ENCODE results near the gene MAML2. TPM values are rescaled to one million over a fixed set of nuclear protein-coding genes. Genes with fewer than 3 reads are reported as not detected.
A peak's percentile ranks its signal among the peaks of the same experiment; 100 is the strongest.

The MAML2 gene
- total and polyA plus RNA-seq, 2 of the 8 experiments (the other 6 are each of a cell fraction or from before 2014, with no cell fraction given) = 3.8 to 6.6 TPM

- Histone ChIP-seq H3K23ac (ENCODE audit: insufficient read length) (no peak overlapping the region), H3K9me3 (ENCODE audit: insufficient read depth in 2 of 2, low read depth in 1 of 2, low read length in 1 of 2) (no peaks in the 10 kb centered on the region), H3K79me2 (ENCODE audit: control insufficient read depth in 1 of 2, insufficient read depth in 2 of 2, low read length in 2 of 2) (no peaks in the 10 kb centered on the region), H3K9ac (replicated peaks in 1 of 4; ENCODE audit: extremely low read depth in 1 of 4, low read depth in 3 of 4, low read length in 3 of 4) (no peak overlapping the region), H2BK15ac (ENCODE audit: low read length) (peak overlapping the region; percentile 38; the same call in 1 of the 2 replicates), H4K8ac (ENCODE audit: extremely low read depth, insufficient read depth, low read length) (no peak overlapping the region), H3K79me1 (ENCODE audit: low read depth, low read length) (no peaks in the 10 kb centered on the region), H3K56ac (replicated peaks; ENCODE audit: insufficient read length, low read depth, low read length) (no peak overlapping the region), H2AFZ (ENCODE audit: low read length) (no peak overlapping the region), H4K91ac (replicated peaks; ENCODE audit: insufficient read length, low read length) (peak overlapping the region; percentile 22), H2BK5ac (ENCODE audit: low read depth, low read length) (peak overlapping the region; percentile 57; the same call in 1 of the 2 replicates), H2BK12ac (ENCODE audit: low read depth, low read length) (no peak overlapping the region; the same call in 1 of the 2 replicates), H2BK20ac (ENCODE audit: low read length) (no peak overlapping the region), H3K23me2 (ENCODE audit: low read depth, low read length) (no peaks in the 10 kb centered on the region), H3K36me3 (ENCODE audit: control insufficient read depth in 2 of 4, insufficient read depth in 4 of 4, low read length in 3 of 4) (no peaks in the 10 kb centered on the region), H3K4ac (replicated peaks; ENCODE audit: insufficient read length, low read depth, low read length) (no peak overlapping the region), H4K20me1 (replicated peaks in 1 of 2; ENCODE audit: control insufficient read depth in 1 of 2, insufficient read depth in 2 of 2, low read length in 2 of 2) (no peaks in the 10 kb centered on the region), H3K4me1 (replicated peaks in 1 of 4; ENCODE audit: control insufficient read depth in 3 of 4, insufficient read depth in 4 of 4, low read length in 3 of 4) (peaks cover 0 to 12% (median 4%) of the 10 kb centered on the region in 4 experiments; a peak in 4 of 7 replicates), H3K4me3 (ENCODE audit: extremely low read depth in 1 of 4, insufficient read depth in 2 of 4, low read depth in 3 of 4, low read length in 4 of 4) (no peak overlapping the region), H3K14ac (ENCODE audit: insufficient read length) (no peak overlapping the region), H3K27ac (ENCODE audit: low read depth, low read length) (no peak overlapping the region), H4K5ac (ENCODE audit: insufficient read length, low read depth, low read length) (no peak overlapping the region), H3K27me3 (replicated peaks in 1 of 4; ENCODE audit: control insufficient read depth in 3 of 4, extremely low read depth in 1 of 4, insufficient read depth in 3 of 4, low read length in 3 of 4) (no peaks in the 10 kb centered on the region), H2AK5ac (ENCODE audit: low read depth, low read length) (no peak overlapping the region), H3K18ac (ENCODE audit: extremely low read depth, low read length) (no peak overlapping the region), H2BK120ac (replicated peaks; ENCODE audit: low read depth, low read length) (no peak overlapping the region), H3K4me2 (ENCODE audit: insufficient read depth in 1 of 2, low read depth in 2 of 2, low read length in 2 of 2) (no peak overlapping the region; a peak in 1 of 4 replicates)
- POLR2A ChIA-PET (ENCODE audit: partially characterized antibody) = no interaction called here
- DNase-seq (ENCODE audit: low read depth in 1 of 2, low spot score in 2 of 2) = no peak
- WGBS, 2 experiments (ENCODE audit: extremely low coverage in 1 of 2, insufficient coverage in 1 of 2, insufficient read length in 1 of 2, insufficient replicate concordance in 2 of 2, low coverage in 1 of 2, low lambda C conversion rate in 2 of 2, missing lambda C conversion rate in 1 of 2) = 86% methylated on average over 7 of the region's 7 CpGs; no CpG with 5 or more reads in 1 of the 2 experiments
- FAIRE-seq = no peak
- CTCF ChIA-PET (ENCODE audit: partially characterized antibody) = interaction anchor here (0.7 to 2.3 kb wide), 9 partner anchors 8 to 189 kb away, joined by 3 to 8 read pairs (median 5); partner anchors contain the start of gene MAML2
- TF ChIP-seq RXRA (IDR thresholded peaks at IDR 0.05; ENCODE audit: insufficient read depth, low read depth, low read length) (no peak), BCL11A (IDR thresholded peaks at IDR 0.05; ENCODE audit: low read depth in 2 of 2, low read length in 2 of 2) (no peak), TEAD4 (IDR thresholded peaks at IDR 0.05; ENCODE audit: low read depth, low read length) (no peak), TBP (IDR thresholded peaks at IDR 0.05; ENCODE audit: low read depth, low read length) (no peak), HDAC2 (IDR thresholded peaks at IDR 0.05; ENCODE audit: borderline replicate concordance in 1 of 2, low read depth in 2 of 2, low read length in 2 of 2) (no peak), CEBPB (IDR thresholded peaks at IDR 0.05; ENCODE audit: low read depth, low read length) (no peak), POU5F1 (IDR thresholded peaks at IDR 0.05; ENCODE audit: low read depth, low read length) (no peak), CBX5 (IDR thresholded peaks at IDR 0.05; ENCODE audit: low read depth, low read length) (no peak), KDM5A (IDR thresholded peaks at IDR 0.05; ENCODE audit: low read length) (no peak), EGR1 (IDR thresholded peaks at IDR 0.05; ENCODE audit: borderline replicate concordance, low read depth, low read length) (no peak), EZH2 (IDR thresholded peaks at IDR 0.05; ENCODE audit: low read depth, low read length, severe bottlenecking) (no peak), CBX8 (IDR thresholded peaks at IDR 0.05; ENCODE audit: borderline replicate concordance, low read depth, low read length) (no peak), MAFK (IDR thresholded peaks at IDR 0.05; ENCODE audit: low read depth, low read length) (no peak)
Observed at GRCh38 chr11:96154802-96155520, 188.0 kb downstream of the MAML2 start.
